Activated B cell treated with CpG ODN at 0.5 μM for 24 hours (primary cell): ENCODE measurements around the gene TMEM242. TPM values are rescaled to one million over a fixed set of nuclear protein-coding genes. Genes with fewer than 3 reads are reported as not detected.

ENCODE experiments used
- ATAC-seq: fragments of 200-7000 bp; cut with Tn5 transposase; one replicate; pipeline ENCODE4 v1.10.0; 2021; ENCODE audit warnings: low read depth, mild to moderate bottlenecking, moderate library complexity
- CTCF ChIA-PET: fragments of 350-600 bp; sonication (Branson Sonifier 250); formaldehyde crosslinking; loops from one replicate; lab custom pipeline; 2021; ENCODE audit warnings: antibody characterized with exemption; lab: Charles Lee
- POLR2A ChIA-PET: fragments of 350-600 bp; sonication (Branson Sonifier 250); formaldehyde crosslinking; loops from one replicate; lab custom pipeline; 2021; ENCODE audit warnings: antibody characterized with exemption; lab: Charles Lee
- DNase-seq: peaks from one replicate; pipeline ENCODE4 v3.0.0; 2022
- H3K27ac Mint-ChIP-seq: one replicate; pipeline ENCODE4 v1.8.0; 2020; ENCODE audit warnings: mixed read lengths
- H3K27me3 Mint-ChIP-seq: one replicate; pipeline ENCODE4 v1.8.0; 2021; ENCODE audit warnings: mixed read lengths
- H3K36me3 Mint-ChIP-seq: one replicate; pipeline ENCODE4 v1.8.0; 2021; ENCODE audit warnings: low read depth, mixed read lengths
- H3K4me1 Mint-ChIP-seq: one replicate; pipeline ENCODE4 v1.8.0; 2021; ENCODE audit warnings: mixed read lengths
- H3K4me3 Mint-ChIP-seq: one replicate; pipeline ENCODE4 v1.8.0; 2020; ENCODE audit warnings: mild to moderate bottlenecking, mixed read lengths
- H3K9me3 Mint-ChIP-seq: one replicate; pipeline ENCODE4 v1.8.0; 2020; ENCODE audit warnings: mixed read lengths
- CTCF ChIP-seq: fragments of 200-600 bp; IDR thresholded peaks from one replicate; pipeline ENCODE4 v1.8.0; 2022; ENCODE audit warnings: antibody characterized with exemption, mild to moderate bottlenecking
- intact Hi-C: fragments of 100-400 bp; cut with micrococcal nuclease; formaldehyde crosslinking; loops from one replicate; pipeline ENCODE4 v1.15.1; 2024
- total RNA-seq: library from RNA; stranded (reverse); gene quantifications from 2 replicates; pipeline ENCODE4 v1.2.3, GENCODE V29; 2022

The TMEM242 gene
- total RNA-seq, 1 donor from 2014 or later = 17.6 TPM

DNA sequence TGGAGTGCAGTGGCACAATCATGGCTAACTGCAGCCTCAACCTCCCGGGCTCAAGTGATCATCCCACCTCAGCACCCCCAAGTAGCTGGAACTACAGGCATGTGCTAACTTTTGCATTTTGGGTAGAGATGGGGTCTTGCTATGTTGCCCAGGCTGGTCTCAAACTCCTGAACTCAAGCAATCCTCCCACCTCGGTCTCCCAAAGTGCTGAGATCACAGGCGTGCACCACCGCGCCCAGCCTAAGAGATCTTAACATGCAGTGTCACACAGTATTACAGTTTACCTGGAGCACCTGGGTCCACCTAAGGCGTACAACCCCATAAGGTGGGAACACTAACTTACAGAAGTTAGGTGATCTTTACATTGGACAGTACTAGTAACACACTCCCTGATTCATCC lies 29.5 kb downstream of the TMEM242 start:
- Mint-ChIP-seq H3K4me1 (peaks cover 10% of the 10 kb centered on the region), H3K36me3 (peaks cover 31% of the 10 kb centered on the region), H3K9me3 (no peaks in the 10 kb centered on the region), H3K27ac (no peak overlapping the region), H3K27me3 (no peaks in the 10 kb centered on the region), H3K4me3 (no peak overlapping the region)
- intact Hi-C loops = no loop called here
- ChIA-PET POLR2A (no interaction called here), CTCF (no interaction called here)
- DNase-seq (no peak), ATAC-seq (no peak)
- no peak for TF ChIP-seq CTCF

DNA sequence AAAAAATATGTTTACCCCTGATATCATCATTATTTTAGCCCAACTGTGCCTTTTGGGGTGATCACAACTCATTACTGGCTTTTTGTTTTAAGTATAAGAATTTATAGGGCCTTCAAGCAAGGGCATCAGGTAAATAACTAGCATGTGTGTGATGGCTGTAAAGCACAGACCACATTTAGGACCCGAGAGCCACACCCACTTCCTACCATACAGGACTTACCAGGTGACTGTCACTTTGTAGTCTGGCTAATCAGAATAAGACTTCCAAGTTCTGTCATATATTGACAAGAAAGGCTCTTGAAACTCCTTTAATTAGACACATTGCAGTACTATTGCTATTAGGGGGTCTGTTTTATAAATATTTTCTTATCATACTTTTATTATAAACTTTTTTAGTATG lies 31.1 kb downstream of the TMEM242 start:
- ATAC-seq (no peak), DNase-seq (no peak)
- Mint-ChIP-seq H3K4me1 (no peaks in the 10 kb centered on the region), H3K4me3 (no peak overlapping the region), H3K27ac (no peak overlapping the region), H3K36me3 (peaks cover 35% of the 10 kb centered on the region), H3K9me3 (no peaks in the 10 kb centered on the region), H3K27me3 (no peaks in the 10 kb centered on the region)
- CTCF ChIA-PET = no interaction called here
- no peak for TF ChIP-seq CTCF
- POLR2A ChIA-PET = no interaction called here
- intact Hi-C loops = no loop called here

GRCh38 chr6:157291356-157291755 lies 32.0 kb downstream of the TMEM242 start:
- POLR2A ChIA-PET = no interaction called here

DNA sequence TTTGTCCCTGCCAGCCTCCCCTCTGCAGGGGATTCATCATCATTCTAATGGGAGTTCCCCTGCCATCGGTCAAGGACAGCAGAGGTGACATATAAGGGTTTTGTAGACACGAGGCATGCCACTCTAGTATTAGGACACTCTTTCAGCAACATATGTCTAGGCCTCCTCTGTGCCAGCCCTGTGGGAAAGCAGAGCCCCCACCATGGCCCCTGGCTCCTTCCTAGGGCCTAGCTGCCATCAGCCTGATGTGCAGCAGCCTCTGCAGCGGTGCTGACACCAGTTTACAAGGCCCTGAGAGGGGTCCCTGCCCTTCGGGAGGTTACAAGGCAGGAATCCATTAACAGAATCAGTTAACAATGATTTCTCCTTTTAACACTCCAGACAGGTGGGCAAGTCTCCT lies 32.5 kb downstream of the TMEM242 start:
- H3K4me1 Mint-ChIP-seq = no peaks in the 10 kb centered on the region

More at GRCh38 chr6:157291356-157291755, 32.0 kb downstream of the TMEM242 start:
- Mint-ChIP-seq H3K27ac (no peak overlapping the region), H3K4me3 (no peak overlapping the region), H3K27me3 (no peaks in the 10 kb centered on the region), H3K9me3 (no peaks in the 10 kb centered on the region), H3K4me1 (no peaks in the 10 kb centered on the region), H3K36me3 (peaks cover 35% of the 10 kb centered on the region)
- DNase-seq (no peak), ATAC-seq (no peak)
- intact Hi-C loops = no loop called here
- CTCF ChIA-PET = no interaction called here
- TF ChIP-seq CTCF = no peak

DNA sequence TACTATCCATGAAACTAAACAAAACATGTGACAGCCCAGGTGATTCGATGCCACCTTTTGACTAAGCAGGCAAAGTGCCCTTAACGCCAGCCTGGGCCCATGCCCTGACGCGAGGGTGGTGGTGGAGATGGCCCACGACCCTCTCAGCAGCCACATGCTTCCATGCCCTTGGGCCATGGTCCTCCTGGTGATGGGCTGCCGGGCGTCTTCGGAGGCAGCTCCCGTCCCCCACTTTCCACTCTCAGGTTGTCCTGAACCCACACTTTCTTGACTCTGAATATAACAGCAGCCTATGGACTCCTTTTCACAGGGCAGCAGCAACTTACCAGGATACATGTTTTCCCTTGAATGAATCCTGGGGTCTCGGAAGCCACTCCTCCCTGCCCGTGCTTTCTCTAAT lies 33.6 kb downstream of the TMEM242 start:
- ATAC-seq = no peak
- no peaks in the 10 kb centered on the region for H3K9me3 Mint-ChIP-seq
- ChIA-PET POLR2A (no interaction called here), CTCF (no interaction called here)
- no peak for TF ChIP-seq CTCF
- H3K4me3 Mint-ChIP-seq = no peak overlapping the region
- intact Hi-C loops = no loop called here
- no peak for DNase-seq
- no peak overlapping the region for H3K27ac Mint-ChIP-seq
- H3K36me3 Mint-ChIP-seq = peaks cover 32% of the 10 kb centered on the region
- H3K4me1 Mint-ChIP-seq = no peaks in the 10 kb centered on the region
- H3K27me3 Mint-ChIP-seq = no peaks in the 10 kb centered on the region

More for the DNA sequence above, 32.5 kb downstream of the TMEM242 start:
- TF ChIP-seq CTCF = no peak
- CTCF ChIA-PET = no interaction called here
- ATAC-seq = no peak
- DNase-seq = no peak
- peaks cover 35% of the 10 kb centered on the region for H3K36me3 Mint-ChIP-seq
- no peak overlapping the region for H3K27ac Mint-ChIP-seq
- intact Hi-C loops = no loop called here
- H3K9me3 Mint-ChIP-seq = no peaks in the 10 kb centered on the region
- no peak overlapping the region for H3K4me3 Mint-ChIP-seq
- POLR2A ChIA-PET = no interaction called here
- no peaks in the 10 kb centered on the region for H3K27me3 Mint-ChIP-seq
